Activated gamma-delta T cell (primary cell): ENCODE measurements around the gene SETBP1.

Experiments used
- DNase-seq: peaks from one replicate; lab custom pipeline; 2025; lab: John Stamatoyannopoulos, UW

Gene SETBP1

DNA sequence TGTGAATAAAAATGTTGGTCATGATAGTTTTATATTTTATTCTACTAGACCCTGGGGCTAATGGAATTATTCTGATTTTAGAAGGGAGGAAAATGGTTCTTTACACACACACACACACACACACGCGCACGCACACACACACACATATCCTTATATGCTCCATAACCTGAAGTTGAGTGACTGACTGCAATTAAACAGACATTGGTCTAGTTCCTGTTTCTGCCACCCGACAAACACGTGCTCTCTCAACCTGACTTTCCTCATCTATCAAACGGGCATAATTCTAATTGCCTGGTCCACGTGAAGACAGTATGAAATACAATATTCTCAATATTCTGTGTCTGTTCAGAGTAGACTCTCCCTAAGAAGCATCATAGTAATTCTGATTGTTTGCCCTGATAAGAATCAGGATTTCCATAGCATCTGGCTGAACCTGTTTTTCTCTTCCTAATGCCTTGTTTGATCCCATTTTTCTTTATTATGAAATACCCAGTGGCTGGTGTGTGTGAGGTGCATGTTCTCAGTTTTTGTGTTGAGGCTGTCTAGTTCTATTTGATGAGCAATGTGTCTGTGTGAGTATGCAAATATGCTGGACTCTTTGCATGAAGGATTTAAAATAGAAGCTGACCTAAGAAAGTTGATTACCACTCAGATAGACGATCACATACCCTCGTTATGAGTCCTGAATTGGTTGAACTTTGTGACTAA, 51.0 kb downstream of the SETBP1 start:
- DNase-seq: no peak

DNA sequence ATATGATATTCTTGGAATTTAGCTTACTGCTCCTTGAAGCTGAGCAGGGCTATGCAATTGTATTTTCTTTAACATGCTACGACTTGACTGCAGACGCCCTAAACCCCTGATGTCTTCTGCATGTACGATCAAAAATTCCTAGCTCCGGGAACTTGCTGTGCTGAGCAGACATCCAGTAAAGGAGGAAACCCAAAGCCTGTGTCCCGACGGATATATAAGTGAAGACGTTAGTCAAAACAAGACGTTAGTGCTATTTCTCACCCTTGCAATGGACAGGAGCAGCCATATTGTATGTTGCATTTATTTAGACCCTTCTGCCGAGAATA, 51.5 kb downstream of the SETBP1 start:
- DNase-seq: no peak

DNA sequence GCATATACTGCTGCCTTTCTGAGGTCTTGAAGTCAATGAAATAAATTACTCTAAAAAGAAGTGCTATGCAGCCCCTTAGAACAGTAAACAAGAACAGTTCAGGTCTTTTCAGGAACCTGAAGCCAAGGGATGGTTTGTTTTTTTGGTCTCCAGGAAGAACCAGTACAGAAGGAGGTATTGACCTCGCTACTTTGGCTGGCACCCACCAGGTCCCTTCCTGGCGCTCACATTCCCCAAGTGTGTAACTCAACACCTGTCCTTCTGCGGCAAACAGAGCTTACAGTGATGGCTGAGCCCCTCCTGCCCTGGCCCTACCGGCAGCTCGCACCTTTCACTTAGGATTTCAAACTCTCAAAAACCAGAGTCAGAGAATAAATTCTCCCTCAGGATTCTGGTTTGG, 51.9 kb downstream of the SETBP1 start:
- DNase-seq: no peak

DNA sequence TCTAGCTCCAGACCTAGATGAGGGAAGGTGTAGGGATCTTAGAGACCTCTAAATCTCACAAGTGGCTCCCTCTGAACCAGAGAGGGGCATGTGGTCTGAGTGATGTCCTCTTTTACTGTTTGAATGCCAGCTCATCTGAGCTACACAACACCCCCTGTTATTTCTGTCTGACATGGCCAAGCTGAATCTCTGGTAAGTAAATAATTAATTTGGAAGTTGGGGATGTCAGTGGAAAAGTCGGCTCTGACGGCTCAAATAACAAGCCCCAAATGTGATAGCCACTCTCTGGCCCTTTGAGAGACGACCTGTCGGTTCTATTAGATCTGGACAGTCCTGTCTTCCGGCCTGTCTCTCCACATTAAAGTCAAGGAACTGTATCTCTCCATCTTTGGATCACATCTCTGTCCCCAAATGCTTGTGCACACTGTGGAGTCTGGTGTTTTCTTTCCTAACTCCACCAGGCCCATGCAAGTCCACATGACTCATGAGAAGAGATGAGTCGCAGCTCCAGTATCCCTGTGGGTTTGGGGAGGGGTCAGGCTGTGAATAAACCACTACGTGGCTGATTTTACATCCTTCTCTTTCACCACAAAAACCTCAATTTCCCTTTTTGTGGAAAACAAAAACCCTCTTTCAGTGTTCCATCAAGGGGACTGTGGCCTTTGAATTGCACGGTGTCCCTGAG, 52.5 kb downstream of the SETBP1 start:
- no peak for DNase-seq

DNA sequence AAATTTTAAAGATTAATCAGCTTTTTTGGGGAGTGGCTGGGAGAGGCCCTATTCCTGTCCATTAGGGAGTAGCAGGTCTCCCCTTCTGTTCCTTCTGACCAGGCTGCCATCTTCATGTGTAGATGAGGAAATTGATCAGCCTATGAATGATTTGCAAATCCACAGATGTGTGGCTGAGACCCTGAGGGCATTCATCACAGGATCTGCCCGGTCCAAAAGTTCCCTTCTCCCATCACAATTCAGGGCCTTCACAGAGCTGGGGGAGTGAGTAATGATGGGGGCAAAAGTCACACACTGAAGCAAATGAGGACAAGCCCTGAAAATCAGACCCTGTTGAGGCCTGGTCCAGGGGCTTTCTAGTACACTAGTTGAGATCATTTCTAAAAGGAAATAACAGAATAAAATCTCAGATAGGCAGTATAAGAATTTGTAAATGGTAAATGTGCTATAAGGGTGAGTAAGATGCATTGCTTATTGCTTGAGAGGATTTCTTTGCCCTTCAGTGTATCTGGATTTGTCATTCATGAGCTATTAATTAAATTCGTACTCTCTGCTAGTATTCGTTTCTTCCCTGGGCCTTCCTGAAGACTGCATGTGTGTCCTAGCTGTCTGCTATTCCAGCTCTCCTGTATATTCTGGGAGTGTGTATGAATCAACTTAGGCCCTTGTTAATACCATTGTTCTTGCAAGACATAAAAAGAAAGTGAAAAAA, 53.2 kb downstream of the SETBP1 start:
- DNase-seq: no peak

DNA sequence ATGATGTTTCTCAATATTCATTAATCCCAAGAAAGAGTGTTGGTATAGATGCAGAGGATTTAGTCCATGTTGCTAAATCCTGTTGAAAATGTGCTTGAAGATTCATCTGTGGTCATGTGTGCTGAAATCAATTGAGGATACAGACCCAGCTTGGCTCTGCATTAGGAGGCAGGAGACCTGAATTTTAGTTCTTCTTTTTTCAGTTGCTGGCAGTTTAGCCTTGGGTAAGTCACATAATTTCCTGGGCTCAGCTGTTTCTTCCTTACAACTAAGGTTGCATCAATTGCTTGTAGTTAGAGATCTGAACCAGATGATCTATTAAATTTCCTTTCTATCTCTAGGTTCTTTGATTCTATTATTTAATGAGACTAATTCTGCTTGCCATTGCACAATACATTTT, 54.4 kb downstream of the SETBP1 start:
- no peak for DNase-seq

DNA sequence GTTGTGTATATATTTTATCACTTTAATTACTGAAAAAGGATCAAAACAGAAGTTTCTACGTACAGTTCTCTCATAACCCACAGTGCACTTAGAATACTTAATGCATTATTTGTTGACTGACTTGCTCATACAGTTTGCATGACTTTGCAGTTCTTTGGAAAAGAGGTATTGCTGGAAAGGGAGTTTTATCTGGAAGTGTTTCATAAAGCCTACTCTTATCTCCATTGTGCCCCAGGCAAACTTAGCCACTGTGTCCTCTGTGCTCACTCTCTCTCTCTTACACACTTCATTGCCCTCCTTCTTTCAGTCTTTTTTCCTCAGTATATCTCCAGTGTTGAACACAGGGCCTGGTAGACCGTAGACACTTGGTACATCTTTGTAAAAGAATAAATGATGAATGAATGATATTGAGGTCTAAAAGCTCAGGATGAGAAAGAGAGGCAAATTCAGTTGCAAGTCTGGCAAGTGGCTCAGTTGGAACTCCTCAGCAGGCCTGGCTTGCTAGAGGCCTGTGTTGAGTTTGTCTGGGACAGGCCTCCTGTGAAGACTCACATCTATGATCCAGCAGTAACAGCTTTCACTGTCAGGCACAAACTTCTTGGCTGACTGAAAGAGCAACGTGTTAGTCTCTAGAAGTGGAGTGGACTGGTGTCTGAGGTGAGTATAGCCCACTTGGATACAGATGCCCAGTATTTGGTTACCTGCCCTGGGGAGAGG, 56.1 kb downstream of the SETBP1 start:
- no peak for DNase-seq

DNA sequence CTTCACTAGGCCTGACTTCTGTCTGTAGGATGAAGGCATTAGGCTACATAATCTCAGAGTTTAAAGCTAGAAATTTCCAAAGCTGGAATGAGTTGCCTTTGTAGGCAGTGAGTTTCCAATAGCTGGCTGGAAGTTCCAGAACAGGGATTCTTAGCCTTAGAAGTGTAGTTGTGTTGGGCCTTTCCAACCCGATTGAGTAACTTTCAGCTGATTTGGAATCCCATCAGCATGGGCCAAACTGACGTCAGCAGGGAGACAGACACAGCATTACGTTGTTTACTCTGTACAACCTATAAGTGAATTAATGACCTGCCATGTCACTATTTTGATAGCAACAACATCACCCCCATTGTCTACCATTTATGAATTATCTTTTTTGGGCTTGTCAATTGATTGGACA, 56.9 kb downstream of the SETBP1 start:
- no peak for DNase-seq

DNA sequence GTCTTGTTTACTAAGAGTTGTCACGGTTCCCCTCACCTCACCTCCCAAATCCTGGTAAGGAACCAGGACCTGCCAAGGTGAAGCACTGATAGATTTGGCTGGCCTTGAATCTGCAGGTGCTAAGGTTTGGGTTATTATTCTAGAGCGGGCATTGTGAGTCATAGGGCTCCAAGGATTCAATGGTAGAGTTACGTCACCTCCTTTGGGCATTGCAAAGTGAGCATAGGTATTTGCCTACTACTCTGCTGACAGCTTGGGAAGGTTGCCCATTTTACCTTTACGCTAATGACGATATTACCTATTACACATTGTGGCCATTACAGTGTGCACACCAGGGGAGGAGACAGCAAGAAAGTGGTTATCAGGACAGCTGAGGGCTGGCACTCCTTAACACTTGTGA, 59.3 kb downstream of the SETBP1 start:
- DNase-seq: no peak

DNA sequence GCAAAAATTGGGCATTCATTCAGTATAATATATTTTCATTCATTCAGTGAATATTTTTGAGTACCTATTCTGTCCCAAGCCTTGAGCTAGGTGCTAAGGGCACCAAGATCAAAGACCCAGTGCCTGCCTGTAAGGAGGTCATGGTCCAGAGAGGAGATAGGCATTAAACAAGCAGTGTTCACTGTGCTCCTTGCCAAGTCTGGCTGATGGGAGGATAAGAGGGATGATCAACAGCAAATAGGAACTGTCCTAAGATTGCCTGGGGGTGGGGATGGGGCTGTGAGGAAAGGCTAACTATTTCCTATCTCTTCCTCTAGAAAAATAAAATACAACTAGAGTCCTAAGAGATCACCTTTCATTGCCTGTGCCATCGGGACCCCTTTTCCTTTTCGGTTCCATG, 60.4 kb downstream of the SETBP1 start:
- DNase-seq: no peak

DNA sequence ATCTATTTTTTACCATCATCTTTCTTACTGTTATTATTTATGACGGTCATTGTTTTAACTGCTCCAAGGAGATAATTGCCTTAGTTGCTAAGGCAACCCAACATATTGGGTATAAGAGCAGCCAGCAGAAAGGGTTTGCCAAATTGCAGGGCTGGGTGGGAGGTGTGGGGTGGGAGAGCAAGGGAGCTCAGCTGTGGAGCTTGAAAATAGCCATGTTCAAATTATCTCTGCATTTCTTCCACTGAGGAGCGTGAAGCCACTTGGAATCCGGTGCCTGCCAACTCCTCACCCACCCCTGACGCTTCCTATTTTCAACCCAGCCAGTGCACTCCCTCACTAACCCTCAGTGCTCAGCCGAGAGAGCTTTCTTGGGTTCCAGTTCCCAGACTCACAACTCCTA, 60.8 kb downstream of the SETBP1 start:
- DNase-seq: no peak

DNA sequence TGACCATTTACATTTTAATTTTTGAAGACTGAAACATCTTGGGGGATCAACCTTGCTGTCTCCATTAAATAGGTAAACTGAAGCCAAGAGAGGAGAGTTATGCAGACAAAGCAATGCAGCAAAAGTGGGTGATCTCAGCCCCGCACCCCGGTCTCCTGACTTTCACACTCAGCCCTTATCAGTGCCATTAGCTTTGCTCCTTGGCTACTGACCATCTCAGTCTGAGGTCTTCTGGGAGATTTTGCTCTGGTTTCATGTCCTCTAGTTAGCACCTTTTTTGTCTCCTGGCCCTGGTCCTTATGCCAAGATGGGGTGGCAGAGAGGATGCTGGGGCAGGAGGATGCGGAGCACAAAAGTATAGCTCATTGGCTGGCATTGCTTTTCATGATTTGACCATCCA, 61.4 kb downstream of the SETBP1 start:
- no peak for DNase-seq

DNA sequence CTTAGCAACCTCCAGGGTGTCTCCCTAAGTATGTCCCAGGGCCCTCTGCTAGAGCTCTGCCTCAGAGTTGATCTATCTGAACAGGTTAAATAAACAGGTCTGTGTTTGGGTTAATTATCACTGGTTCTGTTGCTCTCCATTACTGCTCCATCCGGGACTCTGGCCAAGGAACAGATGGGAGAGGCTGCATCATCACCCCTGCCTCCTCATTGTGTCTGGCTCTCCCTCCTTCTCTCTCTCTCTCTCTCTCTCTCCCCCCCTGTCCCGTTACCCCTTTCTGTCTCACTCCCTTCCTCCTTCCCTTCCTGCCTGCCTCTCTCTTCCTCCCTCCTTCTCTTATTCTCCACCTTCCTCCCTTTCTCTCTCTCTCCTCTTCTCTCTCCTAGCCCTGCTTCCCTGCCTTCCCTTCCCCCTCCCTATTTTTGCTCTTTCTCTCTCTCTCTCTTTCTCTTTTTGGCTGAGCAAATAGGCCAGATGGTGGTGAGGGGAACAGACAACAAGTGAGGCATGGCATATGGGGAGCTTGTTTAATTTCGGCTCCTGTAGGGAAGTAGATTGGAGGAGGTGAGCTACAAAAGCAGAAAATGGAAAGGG, 62.1 kb downstream of the SETBP1 start:
- DNase-seq: no peak

DNA sequence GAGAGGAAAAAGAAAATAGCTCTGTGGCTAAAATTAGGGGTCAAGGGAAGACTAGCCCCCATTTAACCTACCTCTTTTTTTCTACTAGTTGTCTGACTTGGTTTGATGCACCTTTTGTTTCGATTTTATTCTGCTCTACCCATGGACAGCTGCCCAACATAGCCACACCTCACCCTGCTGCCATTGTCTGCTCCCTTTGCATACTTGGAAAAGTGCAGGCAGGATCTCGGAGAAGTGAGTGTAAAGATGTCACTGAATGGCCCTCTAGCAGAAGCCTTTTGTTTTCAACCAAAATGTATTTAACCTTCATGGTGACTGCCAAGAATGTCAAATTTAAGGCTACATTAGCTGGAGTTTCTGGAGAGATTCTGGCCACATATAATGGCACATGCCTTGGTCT, 62.9 kb downstream of the SETBP1 start:
- DNase-seq: no peak

DNA sequence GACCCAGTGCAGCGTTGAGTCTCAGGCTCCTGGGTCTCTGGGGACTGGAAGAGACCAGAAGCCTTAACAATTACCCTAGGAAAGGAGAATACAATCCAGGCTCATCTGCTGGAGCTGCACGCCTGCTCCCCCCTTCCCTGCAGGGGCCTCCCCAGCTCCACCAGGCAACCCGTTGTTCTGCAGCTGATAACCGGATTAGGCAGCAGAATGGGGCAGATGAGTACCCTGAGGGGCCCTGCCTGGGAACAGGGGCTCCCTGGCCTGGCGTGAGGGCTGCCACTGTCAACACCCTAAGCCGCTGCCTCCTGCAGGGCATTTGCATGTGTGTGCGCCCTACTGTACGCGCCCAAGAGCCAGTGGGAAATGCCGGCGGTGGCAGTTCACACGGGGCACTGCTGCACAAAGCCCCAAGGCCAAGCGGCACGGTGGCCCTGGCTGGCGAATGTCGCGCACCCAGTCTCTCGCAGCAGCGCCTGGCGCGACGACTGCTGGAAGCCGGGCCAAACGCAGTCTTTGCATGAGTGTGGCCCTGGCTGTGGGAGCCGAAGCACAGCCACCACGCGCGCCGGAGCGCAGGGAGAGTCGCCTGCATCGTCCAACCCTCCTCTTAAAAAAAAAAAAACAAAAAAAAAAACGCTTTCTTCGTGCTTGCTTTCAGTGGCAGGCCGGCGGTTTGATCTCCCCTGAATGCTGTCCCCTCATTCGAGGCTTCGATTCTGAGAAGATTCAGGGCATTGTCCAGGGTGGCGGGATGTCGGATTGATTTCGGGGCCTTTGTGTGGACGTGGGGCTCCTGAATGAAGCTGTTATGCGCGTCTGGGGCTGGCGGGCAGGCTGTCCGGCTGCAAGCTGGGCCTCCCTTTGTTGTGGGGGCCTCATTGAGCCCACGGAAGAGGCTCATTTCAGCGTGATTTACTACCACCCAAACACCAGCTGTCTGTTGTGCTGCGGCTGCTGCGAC, 63.8 kb downstream of the SETBP1 start:
- no peak for DNase-seq

DNA sequence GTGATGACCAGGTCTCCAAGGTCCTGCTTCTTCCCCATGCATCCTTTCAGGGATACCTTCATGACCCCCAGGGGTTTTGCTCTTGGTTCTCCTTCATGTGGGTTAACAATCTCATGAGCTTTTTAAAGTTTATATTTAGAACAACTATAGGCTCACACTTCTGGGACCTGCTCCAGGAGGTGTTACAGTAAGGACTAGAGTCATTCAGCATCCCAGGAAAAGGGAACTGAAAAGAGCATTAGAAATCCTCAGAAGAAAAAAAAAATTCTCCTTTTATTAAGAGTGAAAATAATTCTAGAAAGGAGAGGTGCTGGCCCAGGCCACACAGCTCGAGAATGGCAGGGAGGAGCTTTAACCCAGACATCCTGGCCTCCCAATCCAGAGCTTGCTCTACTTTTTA, 66.5 kb downstream of the SETBP1 start:
- DNase-seq: no peak

DNA sequence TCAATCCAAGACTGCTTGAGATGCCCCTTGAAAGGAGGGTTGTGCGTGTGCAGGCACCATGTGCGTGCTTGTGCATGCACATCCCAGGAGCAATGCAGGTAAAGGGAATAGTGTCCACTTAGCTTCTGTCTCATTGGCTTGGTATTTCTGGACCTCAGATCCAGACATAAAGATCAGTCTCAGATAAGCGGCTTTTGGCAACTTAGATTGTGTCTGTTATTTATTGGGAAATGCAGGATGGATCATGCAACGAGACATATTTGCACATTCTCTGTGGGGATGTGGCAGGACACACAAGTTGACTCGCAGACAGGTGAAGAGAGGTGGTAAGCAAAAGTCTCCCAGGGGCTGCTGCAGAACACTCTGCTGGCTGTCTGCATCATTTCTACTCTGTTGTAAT, 67.9 kb downstream of the SETBP1 start:
- DNase-seq: no peak

DNA sequence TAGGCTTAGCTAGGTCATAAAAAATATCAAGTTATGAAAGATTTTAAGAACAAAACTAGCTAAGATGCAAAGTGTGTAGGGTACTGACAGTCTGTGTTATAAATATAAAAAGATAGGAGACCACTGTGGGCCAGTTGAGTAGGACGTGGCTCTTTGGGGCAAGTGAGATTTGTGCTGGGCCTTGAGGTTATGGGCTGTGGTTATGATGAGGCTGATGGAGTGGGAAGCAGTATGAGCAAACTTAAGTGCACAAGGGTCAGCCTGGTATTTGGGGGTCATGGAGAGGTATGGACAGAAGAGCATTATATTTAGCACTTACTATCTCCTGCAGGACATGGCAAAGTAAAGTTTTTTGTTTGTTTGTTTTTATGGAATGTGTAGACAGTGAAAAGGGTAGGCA, 70.1 kb downstream of the SETBP1 start:
- no peak for DNase-seq

DNA sequence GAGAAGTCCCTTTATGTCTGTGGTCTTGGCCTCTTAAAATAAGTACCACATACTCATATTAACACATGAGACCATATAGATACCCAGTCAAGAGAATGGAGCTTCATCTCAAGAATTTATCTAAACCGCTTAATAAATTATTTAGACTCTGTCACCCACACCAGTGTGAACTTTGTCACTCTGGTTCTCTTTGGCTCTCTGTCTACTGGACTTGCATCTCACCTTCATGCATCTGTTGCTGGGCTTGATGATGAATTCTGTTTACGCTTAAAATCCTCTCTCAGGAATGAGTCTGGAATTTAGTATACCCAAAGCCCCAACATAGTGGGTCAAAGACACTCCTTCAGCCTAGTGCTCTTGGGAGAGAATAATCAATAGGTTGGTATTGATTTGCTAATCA, 73.9 kb downstream of the SETBP1 start:
- DNase-seq: no peak

DNA sequence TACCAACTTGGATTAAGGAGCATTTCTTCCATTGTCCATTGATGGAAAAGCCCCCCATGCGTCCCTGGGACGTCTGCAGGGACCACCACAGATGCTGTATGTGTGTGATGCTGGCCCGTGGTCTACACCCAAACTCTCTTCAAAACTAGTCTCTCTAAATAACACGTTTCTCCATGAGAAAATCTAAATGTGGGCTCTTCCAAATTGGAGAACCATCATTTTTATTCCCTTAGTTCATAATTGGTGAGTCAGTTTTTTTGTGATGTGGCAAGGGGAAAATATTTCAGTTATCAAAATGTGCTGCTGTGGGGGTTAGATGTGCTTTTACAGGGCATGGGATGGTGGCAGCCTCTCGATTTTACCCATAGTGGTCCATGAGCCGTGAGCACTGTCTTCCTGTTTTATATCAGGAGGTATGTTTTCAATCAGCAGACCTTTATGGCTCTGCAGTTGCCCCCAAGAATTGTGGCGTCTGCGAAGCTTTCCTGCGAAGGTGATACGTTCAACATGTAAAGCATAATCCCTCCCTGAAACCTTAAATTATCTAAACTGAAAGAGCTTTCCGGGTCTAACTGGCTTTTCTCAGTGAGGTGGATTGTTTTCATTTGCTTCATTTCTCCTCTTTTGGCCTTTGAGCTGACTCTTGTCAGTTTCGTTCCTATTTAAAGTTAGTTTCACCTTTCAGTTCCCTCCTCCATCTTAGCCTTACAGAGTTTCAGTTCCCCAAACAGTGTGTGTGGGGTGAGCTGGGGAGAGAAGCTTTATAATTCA, 78.4 kb downstream of the SETBP1 start:
- DNase-seq: no peak
